ENCODE measurements around the gene PYM1.

Gene PYM1

GRCh38 chr12:55927588-55928502 lies at the start of gene PYM1:
TSS of gene PYM1 (minus strand) at chr12:55927894. CDS start at chr12:55927761, 133 bp downstream.
- DNase-seq: no peak

- peak; percentile 8 for DNase-seq
Measured at GRCh38 chr12:55974308-55974730, 46.6 kb upstream of the PYM1 start.

- DNase-seq: peak; percentile 96
Measured at GRCh38 chr12:55973599-55974307, 46.1 kb upstream of the PYM1 start, which contains the start of gene RAB5B. TSS of gene RAB5B (plus strand) at chr12:55974078. CDS start at chr12:55986961, 12,883 bp downstream.

GRCh38 chr12:55972911-55973598 lies 45.4 kb upstream of the PYM1 start:
- no peak for DNase-seq

GRCh38 chr12:55972456-55972855 lies 44.8 kb upstream of the PYM1 start:
- DNase-seq: no peak

GRCh38 chr12:55972042-55972441 lies 44.3 kb upstream of the PYM1 start:
- DNase-seq: no peak

GRCh38 chr12:55970775-55971174 lies 43.1 kb upstream of the PYM1 start:
- DNase-seq: no peak

- no peak for DNase-seq
Measured at GRCh38 chr12:55969356-55969755, 41.7 kb upstream of the PYM1 start.

- DNase-seq: peak; percentile 66
Measured at GRCh38 chr12:55966408-55967281, 39.0 kb upstream of the PYM1 start, which contains the start of gene CDK2. TSS of gene CDK2 (plus strand) at chr12:55966830. CDS start at chr12:55967009, 179 bp downstream.

- no peak for DNase-seq
Measured at GRCh38 chr12:55965941-55966407, 38.3 kb upstream of the PYM1 start, which contains the start of gene PMEL. TSS of gene PMEL (minus strand) at chr12:55966042. CDS start at chr12:55966011, 31 bp downstream.

- no peak for DNase-seq
Measured at GRCh38 chr12:55965240-55965639, 37.5 kb upstream of the PYM1 start.

- no peak for DNase-seq
Measured at GRCh38 chr12:55963760-55964159, 36.1 kb upstream of the PYM1 start.

- DNase-seq: no peak
Measured at GRCh38 chr12:55957106-55957859, 29.6 kb upstream of the PYM1 start.

- no peak for DNase-seq
Measured at GRCh38 chr12:55955800-55956508, 28.3 kb upstream of the PYM1 start.

- no peak for DNase-seq
Measured at GRCh38 chr12:55955344-55955743, 27.6 kb upstream of the PYM1 start.

GRCh38 chr12:55946553-55946952 lies 18.9 kb upstream of the PYM1 start:
- DNase-seq: no peak

- no peak for DNase-seq
Measured at GRCh38 chr12:55942577-55943136, 15.0 kb upstream of the PYM1 start.

GRCh38 chr12:55942055-55942454 lies 14.4 kb upstream of the PYM1 start:
- DNase-seq: no peak

GRCh38 chr12:55940065-55940732 lies 12.5 kb upstream of the PYM1 start:
- DNase-seq: peak; percentile 40

All from NCI-H1105 (cell line).